SU-DHL-6 (cell line): ENCODE measurements around the gene GNAQ.

Experiments
- H2AFZ ChIP-seq: fragments of 200-600 bp; sonication (generic); 2 replicates; pipeline ENCODE4 v1.6.1; 2014; ENCODE audit warnings: low read depth, mild to moderate bottlenecking, moderate library complexity, mixed read lengths, antibody characterized with exemption, low read length; ENCODE audit not compliant: severe bottlenecking
- H3F3A ChIP-seq: fragments of 200-600 bp; shearing (Covaris generic); 2 replicates; pipeline ENCODE4 v1.6.0; 2016; ENCODE audit warnings: antibody characterized with exemption, mild to moderate bottlenecking; ENCODE audit not compliant: insufficient read depth
- H3K27ac ChIP-seq: fragments of 200-600 bp; sonication (generic); 2 replicates; pipeline ENCODE4 v1.5.1; 2016; ENCODE audit warnings: low read depth, mild to moderate bottlenecking, low read length, moderate library complexity, mixed read lengths
- H3K27me3 ChIP-seq: fragments of 200-600 bp; sonication (generic), shearing (Covaris generic); 2 replicates; pipeline ENCODE4 v1.6.0; 2014; ENCODE audit warnings: mild to moderate bottlenecking, low read length
- H3K36me3 ChIP-seq: fragments of 200-600 bp; sonication (generic); 2 replicates; pipeline ENCODE4 v1.6.1; 2014; ENCODE audit warnings: mild to moderate bottlenecking, low read length, mixed read lengths
- H3K4me2 ChIP-seq: fragments of 300-600, 200-600 bp; shearing (Covaris generic), sonication (generic); 2 replicates; pipeline ENCODE4 v1.6.0; 2014; ENCODE audit warnings: low read length, low read depth, mild to moderate bottlenecking; ENCODE audit not compliant: poor library complexity, severe bottlenecking
- H3K4me3 ChIP-seq: fragments of 200-600 bp; sonication (generic); 2 replicates; pipeline ENCODE4 v1.5.1; 2014; ENCODE audit warnings: antibody characterized with exemption, low read length, mild to moderate bottlenecking, mixed read lengths; ENCODE audit not compliant: insufficient read depth, poor library complexity, severe bottlenecking
- H3K79me2 ChIP-seq: fragments of 200-600 bp; sonication (generic); 2 replicates; pipeline ENCODE4 v1.6.1; 2014; ENCODE audit warnings: mild to moderate bottlenecking, low read length, moderate library complexity; ENCODE audit not compliant: insufficient read depth
- H3K9ac ChIP-seq: fragments of 200-600 bp; sonication (generic); 2 replicates; pipeline ENCODE4 v1.7.0; 2014; ENCODE audit warnings: mild to moderate bottlenecking, low read length
- H3K9me2 ChIP-seq: fragments of 200-600 bp; sonication (generic); replicated peaks from 2 replicates; pipeline ENCODE4 v1.6.1; 2014; ENCODE audit warnings: low read length; ENCODE audit not compliant: insufficient read depth
- H3K9me3 ChIP-seq: fragments of 200-600 bp; sonication (generic); 2 replicates; pipeline ENCODE4 v1.6.1; 2014; ENCODE audit warnings: low read length, mixed read lengths; ENCODE audit not compliant: insufficient read depth
- H4K20me1 ChIP-seq: fragments of 200-600 bp; sonication (generic); 2 replicates; pipeline ENCODE4 v1.6.1; 2014; ENCODE audit warnings: low read depth, mild to moderate bottlenecking, antibody characterized with exemption, low read length, moderate library complexity, mixed read lengths
- EZH2phosphoT487 ChIP-seq: fragments of 200-600 bp; sonication (generic), shearing (Covaris generic); conservative IDR thresholded peaks from 2 replicates; pipeline ENCODE4 v1.6.1; 2018; ENCODE audit warnings: mild to moderate bottlenecking, antibody characterized with exemption, low read length, moderate library complexity, mixed read lengths
- TF ChIP-seq, protein P1 (sequence below): fragments of 200-600 bp; sonication (generic); IDR thresholded peaks from one replicate; pipeline ENCODE4 v1.5.1; 2017; ENCODE audit warnings: antibody characterized with exemption, mild to moderate bottlenecking, low read length, moderate library complexity; ENCODE audit not compliant: insufficient read depth, poor library complexity, severe bottlenecking

GNAQ gene

DNA sequence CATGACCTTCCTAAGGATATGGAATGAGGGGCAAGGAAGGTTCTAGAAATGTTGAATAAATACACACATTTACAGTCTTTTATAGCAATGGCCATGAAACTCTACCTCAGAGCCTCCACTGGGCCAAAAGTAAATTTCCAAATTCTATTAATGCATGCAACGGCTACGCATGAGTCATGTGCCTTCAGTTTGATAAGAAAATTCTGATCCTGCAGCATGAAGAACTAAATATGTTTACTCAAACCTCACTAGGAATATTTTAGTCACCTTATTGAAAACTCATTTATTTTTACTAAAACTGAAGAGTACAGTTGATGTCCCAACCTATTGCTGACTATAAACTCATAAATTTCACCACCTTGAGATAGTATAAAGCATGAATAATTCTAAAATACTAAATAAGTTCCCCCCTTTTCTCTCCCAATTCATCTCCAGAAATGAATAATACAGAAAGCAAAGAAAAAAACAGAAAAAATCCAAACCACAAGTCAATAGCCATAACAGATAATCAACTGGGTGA is 92.4 kb downstream of the GNAQ start:
- Histone ChIP-seq H3K9me2 (no peaks in the 10 kb centered on the region), H4K20me1 (no peaks in the 10 kb centered on the region)

DNA sequence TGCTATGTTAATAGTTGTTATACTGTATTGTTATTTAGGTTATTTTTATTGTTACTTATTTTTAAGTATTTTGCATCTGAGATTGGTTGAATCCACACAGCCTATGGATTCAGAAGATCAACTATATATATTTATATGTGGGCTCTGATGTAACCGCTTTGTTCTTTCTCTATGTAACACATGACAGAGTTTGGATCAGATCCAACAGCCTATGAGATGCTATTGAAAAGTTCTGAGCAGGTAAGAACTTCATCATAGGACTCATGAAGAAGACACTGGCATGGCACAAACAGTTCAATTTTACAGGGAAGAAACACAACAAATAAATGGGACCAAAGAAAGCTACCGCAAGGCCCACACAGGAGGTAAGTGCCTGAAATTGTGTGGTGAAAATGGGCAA is 93.4 kb downstream of the GNAQ start:
- no peak overlapping the region for H2AFZ ChIP-seq
- no peaks in the 10 kb centered on the region for H3K27me3 ChIP-seq
- no peak overlapping the region for H3K9ac ChIP-seq
- no peak overlapping the region for H3K27ac ChIP-seq
- H4K20me1 ChIP-seq = no peaks in the 10 kb centered on the region
- no peaks in the 10 kb centered on the region for H3K9me3 ChIP-seq
- no peak overlapping the region for H3K4me3 ChIP-seq
- TF ChIP-seq, protein P1, sequence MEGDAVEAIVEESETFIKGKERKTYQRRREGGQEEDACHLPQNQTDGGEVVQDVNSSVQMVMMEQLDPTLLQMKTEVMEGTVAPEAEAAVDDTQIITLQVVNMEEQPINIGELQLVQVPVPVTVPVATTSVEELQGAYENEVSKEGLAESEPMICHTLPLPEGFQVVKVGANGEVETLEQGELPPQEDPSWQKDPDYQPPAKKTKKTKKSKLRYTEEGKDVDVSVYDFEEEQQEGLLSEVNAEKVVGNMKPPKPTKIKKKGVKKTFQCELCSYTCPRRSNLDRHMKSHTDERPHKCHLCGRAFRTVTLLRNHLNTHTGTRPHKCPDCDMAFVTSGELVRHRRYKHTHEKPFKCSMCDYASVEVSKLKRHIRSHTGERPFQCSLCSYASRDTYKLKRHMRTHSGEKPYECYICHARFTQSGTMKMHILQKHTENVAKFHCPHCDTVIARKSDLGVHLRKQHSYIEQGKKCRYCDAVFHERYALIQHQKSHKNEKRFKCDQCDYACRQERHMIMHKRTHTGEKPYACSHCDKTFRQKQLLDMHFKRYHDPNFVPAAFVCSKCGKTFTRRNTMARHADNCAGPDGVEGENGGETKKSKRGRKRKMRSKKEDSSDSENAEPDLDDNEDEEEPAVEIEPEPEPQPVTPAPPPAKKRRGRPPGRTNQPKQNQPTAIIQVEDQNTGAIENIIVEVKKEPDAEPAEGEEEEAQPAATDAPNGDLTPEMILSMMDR = no peak
- no peak for TF ChIP-seq EZH2phosphoT487
- no peaks in the 10 kb centered on the region for H3K36me3 ChIP-seq
- H3F3A ChIP-seq = no peaks in the 10 kb centered on the region
- no peaks in the 10 kb centered on the region for H3K9me2 ChIP-seq
- no peaks in the 10 kb centered on the region for H3K79me2 ChIP-seq
- no peak overlapping the region for H3K4me2 ChIP-seq

More for the DNA sequence above, 92.4 kb downstream of the GNAQ start:
- no peak overlapping the region for H3K4me3 ChIP-seq
- no peak overlapping the region for H3K9ac ChIP-seq
- no peaks in the 10 kb centered on the region for H3K27me3 ChIP-seq
- TF ChIP-seq, protein P1 = no peak
- TF ChIP-seq EZH2phosphoT487 = no peak
- no peak overlapping the region for H3K4me2 ChIP-seq
- no peak overlapping the region for H3K27ac ChIP-seq
- no peak overlapping the region for H2AFZ ChIP-seq
- H3K79me2 ChIP-seq = no peaks in the 10 kb centered on the region
- no peaks in the 10 kb centered on the region for H3K9me3 ChIP-seq
- H3K36me3 ChIP-seq = no peaks in the 10 kb centered on the region
- H3F3A ChIP-seq = no peaks in the 10 kb centered on the region

DNA sequence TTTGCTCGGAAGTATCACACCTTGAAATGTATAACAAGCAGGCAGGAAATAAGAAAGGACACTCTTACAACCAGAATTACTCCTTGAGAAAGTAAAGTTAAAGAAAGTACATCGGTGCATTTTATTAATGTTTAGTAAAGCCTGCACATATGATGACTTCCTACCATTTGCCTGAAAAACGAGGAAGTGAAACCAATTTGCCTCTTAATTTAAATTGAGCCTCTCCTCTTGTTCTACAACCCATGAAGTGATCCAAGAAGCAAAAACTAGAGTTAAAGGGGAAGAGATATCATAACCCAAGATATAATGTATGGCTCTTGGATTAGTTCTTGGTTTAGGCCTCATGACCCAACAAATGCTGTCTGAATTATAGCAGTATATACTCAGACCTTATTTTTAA is 95.6 kb downstream of the GNAQ start:
- Histone ChIP-seq H3K4me3 (no peak overlapping the region), H3F3A (no peaks in the 10 kb centered on the region), H3K9me3 (no peaks in the 10 kb centered on the region), H3K27me3 (no peaks in the 10 kb centered on the region), H3K36me3 (no peaks in the 10 kb centered on the region), H3K9me2 (no peaks in the 10 kb centered on the region), H3K9ac (no peak overlapping the region), H2AFZ (no peak overlapping the region), H3K27ac (no peak overlapping the region), H3K79me2 (no peaks in the 10 kb centered on the region), H4K20me1 (no peaks in the 10 kb centered on the region), H3K4me2 (no peak overlapping the region)
- TF ChIP-seq, protein P1 = no peak
- no peak for TF ChIP-seq EZH2phosphoT487
